Measurements from ENCODE around the gene MCM5. TPM values are rescaled to one million over a fixed set of nuclear protein-coding genes. Genes with fewer than 3 reads are reported as not detected.
A peak's percentile ranks its signal among the peaks of the same experiment; 100 is the strongest.
"Not testable (repeated sequence)": the region's sequence is repeated elsewhere in the genome, so short reads cannot be mapped to it uniquely, and the experiment has no call there.

MCM5 gene
- total and polyA plus RNA-seq, 2 donors: 22.2 to 24.7 TPM

GRCh38 chr22:35384527-35384926 lies 15.4 kb upstream of the MCM5 start:
- 87% methylated on average over 4 of the region's 4 CpGs for WGBS
- no peak for DNase-seq (ENCODE audit: extremely low spot score)
- H3K36me3 ChIP-seq (ENCODE audit: insufficient read depth): no peaks in the 10 kb centered on the region
- H3K4me3 ChIP-seq (ENCODE audit: low read depth, low read length): no peak overlapping the region
- no peak overlapping the region for H3K27ac ChIP-seq (ENCODE audit: low read depth)
- no peaks in the 10 kb centered on the region for H3K4me1 ChIP-seq (ENCODE audit: insufficient read depth)

DNA sequence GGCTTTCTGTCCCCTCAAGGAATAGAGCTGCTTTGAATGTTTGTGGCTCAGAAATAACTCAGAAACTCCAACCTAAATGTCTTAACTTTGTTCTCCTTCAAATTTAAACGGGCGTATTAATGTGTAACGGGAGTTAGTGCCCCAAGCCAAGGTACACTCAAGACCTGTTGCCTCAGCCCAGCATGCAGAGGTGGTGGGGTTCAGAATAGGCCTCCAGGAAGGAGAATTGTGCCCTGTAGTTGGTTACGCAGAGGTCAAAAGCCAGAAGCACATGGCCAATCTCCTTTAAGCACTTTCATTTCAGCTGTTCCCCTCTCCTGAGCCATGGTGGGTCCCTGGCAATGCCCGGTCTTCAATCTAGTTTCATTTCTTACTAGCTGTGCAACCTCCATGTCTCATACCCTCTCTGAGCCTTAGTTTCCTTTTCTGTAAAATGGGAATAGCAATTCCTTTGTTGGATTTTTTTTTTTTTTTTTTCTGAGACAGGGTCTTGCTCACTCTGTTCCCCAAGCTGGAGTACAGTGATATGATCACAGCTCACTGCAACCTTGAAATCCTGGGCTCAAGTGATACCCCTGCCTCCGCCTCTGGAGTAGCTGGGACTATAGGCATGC lies 14.9 kb upstream of the MCM5 start:
- 75% methylated on average over 6 of the region's 6 CpGs for WGBS

GRCh38 chr22:35386670-35387288 lies 13.2 kb upstream of the MCM5 start:
- no peak overlapping the region for H3K4me3 ChIP-seq (ENCODE audit: low read depth, low read length)
- H3K4me1 ChIP-seq (ENCODE audit: insufficient read depth): no peaks in the 10 kb centered on the region
- no peak for DNase-seq (ENCODE audit: extremely low spot score)
- no peaks in the 10 kb centered on the region for H3K36me3 ChIP-seq (ENCODE audit: insufficient read depth)
- whole genome bisulfite sequencing: 95% methylated on average over 19 of the region's 19 CpGs
- H3K27ac ChIP-seq (ENCODE audit: low read depth): no peak overlapping the region

More for the DNA sequence above, 14.9 kb upstream of the MCM5 start:
- H3K27ac ChIP-seq (ENCODE audit: low read depth): no peak overlapping the region
- H3K4me1 ChIP-seq (ENCODE audit: insufficient read depth): no peaks in the 10 kb centered on the region
- no peaks in the 10 kb centered on the region for H3K36me3 ChIP-seq (ENCODE audit: insufficient read depth)
- H3K4me3 ChIP-seq (ENCODE audit: low read depth, low read length): no peak overlapping the region
- no peak for DNase-seq (ENCODE audit: extremely low spot score)

DNA sequence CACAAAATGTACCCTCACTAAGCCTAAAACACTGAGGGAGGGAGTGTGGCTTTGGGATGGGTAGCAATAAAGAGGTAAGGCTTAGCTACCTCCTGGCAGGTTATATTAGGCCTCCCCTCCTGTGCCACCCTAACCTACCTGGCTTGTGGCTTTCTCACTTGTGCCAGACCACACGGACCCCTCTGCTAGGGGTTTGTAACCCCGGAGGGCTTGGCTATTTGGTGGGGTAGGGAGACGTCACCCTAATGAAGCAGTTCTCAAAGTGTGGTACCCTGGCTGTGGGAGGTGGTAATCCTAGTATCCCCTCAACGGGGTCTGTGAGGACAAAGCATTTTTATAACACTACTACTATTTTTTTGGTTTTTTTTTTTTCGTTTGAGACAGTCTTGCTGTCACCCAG lies 9.0 kb upstream of the MCM5 start:
- Histone ChIP-seq H3K36me3 (ENCODE audit: insufficient read depth) (no peaks in the 10 kb centered on the region), H3K27ac (ENCODE audit: low read depth) (no peak overlapping the region), H3K4me1 (ENCODE audit: insufficient read depth) (no peaks in the 10 kb centered on the region), H3K4me3 (ENCODE audit: low read depth, low read length) (no peak overlapping the region)
- 89% methylated on average over 5 of the region's 5 CpGs for WGBS
- no peak for DNase-seq (ENCODE audit: extremely low spot score)

- DNase-seq (ENCODE audit: extremely low spot score): no peak
- WGBS: 98% methylated on average over 2 of the region's 2 CpGs
- H3K36me3 ChIP-seq (ENCODE audit: insufficient read depth): no peaks in the 10 kb centered on the region
- H3K27ac ChIP-seq (ENCODE audit: low read depth): no peak overlapping the region
- no peak overlapping the region for H3K4me3 ChIP-seq (ENCODE audit: low read depth, low read length)
- H3K4me1 ChIP-seq (ENCODE audit: insufficient read depth): no peaks in the 10 kb centered on the region
These were observed 7.6 kb upstream of the MCM5 start for GRCh38 chr22:35392357-35392756.

GRCh38 chr22:35393116-35394010 lies 6.6 kb upstream of the MCM5 start:
- WGBS: 81% methylated on average over 16 of the region's 16 CpGs

GRCh38 chr22:35394011-35394312 lies 6.0 kb upstream of the MCM5 start:
- Histone ChIP-seq H3K36me3 (ENCODE audit: insufficient read depth) (no peaks in the 10 kb centered on the region), H3K27ac (ENCODE audit: low read depth) (no peak overlapping the region), H3K4me1 (ENCODE audit: insufficient read depth) (no peaks in the 10 kb centered on the region), H3K4me3 (ENCODE audit: low read depth, low read length) (no peak overlapping the region)
- WGBS: 42% methylated on average over 4 of the region's 4 CpGs
- no peak for DNase-seq (ENCODE audit: extremely low spot score)

More at GRCh38 chr22:35393116-35394010, 6.6 kb upstream of the MCM5 start:
- DNase-seq (ENCODE audit: extremely low spot score): no peak
- Histone ChIP-seq H3K4me3 (ENCODE audit: low read depth, low read length) (no peak overlapping the region), H3K4me1 (ENCODE audit: insufficient read depth) (no peaks in the 10 kb centered on the region), H3K36me3 (ENCODE audit: insufficient read depth) (no peaks in the 10 kb centered on the region), H3K27ac (ENCODE audit: low read depth) (no peak overlapping the region)

DNA sequence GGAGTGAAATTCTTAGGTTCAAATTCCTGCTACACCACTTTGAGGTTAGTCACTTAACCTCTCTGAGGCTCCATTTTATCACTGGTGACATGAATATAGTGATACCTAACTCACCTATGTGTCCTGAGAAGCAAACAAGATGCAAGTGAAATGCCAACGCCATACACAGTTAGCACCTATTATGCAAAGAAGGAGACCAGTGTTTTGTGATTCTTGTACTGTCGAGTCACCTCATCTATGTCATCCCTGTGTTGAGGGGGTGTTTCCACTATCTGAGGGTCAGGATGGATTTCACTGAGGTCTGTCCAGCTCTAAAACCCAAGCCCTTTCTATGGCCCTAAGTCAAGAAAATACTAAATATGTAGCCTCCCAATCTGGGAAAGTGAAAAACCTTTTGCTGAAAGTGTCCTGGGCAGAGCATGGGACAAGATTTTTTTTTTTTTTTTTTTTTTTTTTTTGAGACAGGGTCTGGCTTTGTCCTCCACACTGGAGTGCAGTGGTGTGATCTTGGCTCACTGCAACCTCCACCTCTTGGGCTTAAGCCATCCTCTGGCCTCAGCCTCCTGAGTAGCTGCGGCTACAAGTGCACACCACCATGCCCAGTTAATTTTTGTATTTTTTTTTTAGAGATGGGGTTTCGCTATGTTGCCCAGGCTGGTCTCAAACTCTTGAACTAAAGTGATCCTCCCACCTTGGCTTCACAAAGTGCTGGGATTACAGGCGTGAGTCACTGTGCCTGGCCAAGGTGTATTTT lies 5.0 kb upstream of the MCM5 start:
- WGBS: 90% methylated on average over 5 of the region's 5 CpGs
- Histone ChIP-seq H3K4me3 (ENCODE audit: low read depth, low read length) (no peak overlapping the region), H3K27ac (ENCODE audit: low read depth) (no peak overlapping the region), H3K36me3 (ENCODE audit: insufficient read depth) (no peaks in the 10 kb centered on the region), H3K4me1 (ENCODE audit: insufficient read depth) (no peaks in the 10 kb centered on the region)
- no peak for DNase-seq (ENCODE audit: extremely low spot score)

DNA sequence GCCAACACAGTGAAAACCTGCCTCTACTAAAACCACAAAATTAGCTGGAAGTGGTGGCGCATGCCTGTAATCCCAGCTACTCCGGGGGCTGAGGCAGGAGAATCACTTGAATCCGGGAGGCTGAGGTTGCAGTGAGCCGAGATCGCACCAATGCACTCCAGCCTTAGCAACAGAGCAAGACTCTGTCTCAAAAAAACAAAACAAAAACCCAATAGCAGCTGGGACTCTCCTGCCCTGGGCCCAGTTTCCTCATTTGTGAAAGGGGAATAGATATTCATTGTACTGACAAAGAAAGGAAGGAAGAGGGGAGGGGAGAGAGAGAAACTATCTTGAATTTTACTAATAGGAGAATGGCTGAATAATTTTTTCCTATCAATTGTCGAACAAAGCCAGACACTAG lies 3.3 kb upstream of the MCM5 start:
- not testable (repeated sequence) for H3K4me3 ChIP-seq (ENCODE audit: low read depth, low read length); H3K36me3 ChIP-seq (ENCODE audit: insufficient read depth); DNase-seq (ENCODE audit: extremely low spot score); H3K4me1 ChIP-seq (ENCODE audit: insufficient read depth); H3K27ac ChIP-seq (ENCODE audit: low read depth)
- WGBS: 74% methylated on average over 6 of the region's 6 CpGs

- Histone ChIP-seq H3K27ac (ENCODE audit: low read depth) (no peak overlapping the region), H3K4me3 (ENCODE audit: low read depth, low read length) (no peak overlapping the region), H3K4me1 (ENCODE audit: insufficient read depth) (no peaks in the 10 kb centered on the region), H3K36me3 (ENCODE audit: insufficient read depth) (no peaks in the 10 kb centered on the region)
- DNase-seq (ENCODE audit: extremely low spot score): no peak
- 70% methylated on average over 13 of the region's 13 CpGs for WGBS
These were observed 2.6 kb upstream of the MCM5 start for GRCh38 chr22:35397095-35397904.

GRCh38 chr22:35398591-35398973 lies 1.4 kb upstream of the MCM5 start:
- WGBS: 98% methylated on average over 4 of the region's 4 CpGs
- H3K27ac ChIP-seq (ENCODE audit: low read depth): no peak overlapping the region

GRCh38 chr22:35399114-35399677 lies 744 bp upstream of the MCM5 start:
- 75% methylated on average over 24 of the region's 24 CpGs for WGBS
- no peaks in the 10 kb centered on the region for H3K4me1 ChIP-seq (ENCODE audit: insufficient read depth)
- peak overlapping the region; percentile 62 for H3K4me3 ChIP-seq (ENCODE audit: low read depth, low read length)
- no peak for DNase-seq (ENCODE audit: extremely low spot score)
- H3K36me3 ChIP-seq (ENCODE audit: insufficient read depth): no peaks in the 10 kb centered on the region
- H3K27ac ChIP-seq (ENCODE audit: low read depth): no peak overlapping the region

More at GRCh38 chr22:35398591-35398973, 1.4 kb upstream of the MCM5 start:
- no peaks in the 10 kb centered on the region for H3K36me3 ChIP-seq (ENCODE audit: insufficient read depth)
- no peak overlapping the region for H3K4me3 ChIP-seq (ENCODE audit: low read depth, low read length)
- H3K4me1 ChIP-seq (ENCODE audit: insufficient read depth): no peaks in the 10 kb centered on the region
- no peak for DNase-seq (ENCODE audit: extremely low spot score)

DNA sequence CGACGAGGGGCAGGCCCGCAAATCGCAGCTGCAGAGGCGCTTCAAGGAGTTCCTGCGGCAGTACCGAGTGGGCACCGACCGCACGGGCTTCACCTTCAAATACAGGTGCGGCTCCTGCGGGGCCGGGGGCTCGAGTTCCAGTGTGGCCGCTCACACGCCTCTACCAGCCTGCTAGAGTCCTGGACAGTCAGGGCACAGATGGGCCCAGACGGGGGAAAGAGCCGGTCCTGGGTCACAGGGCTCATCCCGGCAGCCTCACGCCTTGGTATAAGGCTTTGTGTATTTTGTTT lies 506 bp downstream of the MCM5 start:
- H3K36me3 ChIP-seq (ENCODE audit: insufficient read depth): no peaks in the 10 kb centered on the region
- WGBS: 2% methylated on average over 20 of the region's 20 CpGs
- H3K27ac ChIP-seq (ENCODE audit: low read depth): no peak overlapping the region
- no peaks in the 10 kb centered on the region for H3K4me1 ChIP-seq (ENCODE audit: insufficient read depth)
- no peak for DNase-seq (ENCODE audit: extremely low spot score)
- H3K4me3 ChIP-seq (ENCODE audit: low read depth, low read length): peak overlapping the region; percentile 62

All from urinary bladder (tissue), 4 donors.